Glomerular visceral epithelial cell (primary cell): ENCODE data around the gene CDK17.
A peak's percentile ranks its signal among the peaks of the same experiment; 100 is the strongest.
"Not testable (repeated sequence)": the region's sequence is repeated elsewhere in the genome, so short reads cannot be mapped to it uniquely, and the experiment has no call there.

ENCODE experiments used
- DNase-seq: peaks from one replicate; pipeline ENCODE4 v3.0.0-alpha.2; 2016; ENCODE audit errors: extremely low spot score

The CDK17 gene

GRCh38 chr12:96315741-96316481 is 84.3 kb downstream of the CDK17 start:
- DNase-seq: not testable (repeated sequence)

- no peak for DNase-seq
These were observed 85.5 kb downstream of the CDK17 start for GRCh38 chr12:96314723-96315122.

GRCh38 chr12:96313606-96314005 is 86.6 kb downstream of the CDK17 start:
- DNase-seq: no peak

GRCh38 chr12:96311191-96311590 is 89.0 kb downstream of the CDK17 start:
- no peak for DNase-seq

- DNase-seq: no peak
These were observed 90.2 kb downstream of the CDK17 start for GRCh38 chr12:96310067-96310466.

- no peak for DNase-seq
These were observed 91.4 kb downstream of the CDK17 start for GRCh38 chr12:96308881-96309280.

GRCh38 chr12:96305665-96306064 is 94.6 kb downstream of the CDK17 start:
- DNase-seq: no peak

GRCh38 chr12:96303653-96304052 is 96.6 kb downstream of the CDK17 start:
- no peak for DNase-seq

GRCh38 chr12:96302687-96303310 is 97.4 kb downstream of the CDK17 start:
- DNase-seq: no peak

- DNase-seq: no peak
These were observed 98.5 kb downstream of the CDK17 start for GRCh38 chr12:96301732-96302131.

- DNase-seq: no peak
These were observed 100.2 kb downstream of the CDK17 start for GRCh38 chr12:96300064-96300463.

GRCh38 chr12:96297504-96297903 is 102.7 kb downstream of the CDK17 start:
- no peak for DNase-seq

GRCh38 chr12:96295532-96296160 is 104.6 kb downstream of the CDK17 start:
- no peak for DNase-seq

GRCh38 chr12:96294831-96295230 is 105.4 kb downstream of the CDK17 start:
- peak; percentile 15 for DNase-seq

GRCh38 chr12:96293093-96293492 is 107.1 kb downstream of the CDK17 start:
- no peak for DNase-seq

- DNase-seq: no peak
These were observed 111.2 kb downstream of the CDK17 start for GRCh38 chr12:96289067-96289466.

GRCh38 chr12:96285158-96285557 is 115.1 kb downstream of the CDK17 start:
- no peak for DNase-seq

- no peak for DNase-seq
These were observed 125.9 kb downstream of the CDK17 start for GRCh38 chr12:96274331-96274730.

- DNase-seq: no peak
These were observed 128.6 kb downstream of the CDK17 start for GRCh38 chr12:96271469-96272199.

GRCh38 chr12:96266238-96266637 is 134.0 kb downstream of the CDK17 start:
- no peak for DNase-seq

- no peak for DNase-seq
These were observed 134.4 kb downstream of the CDK17 start for GRCh38 chr12:96265836-96266235.

GRCh38 chr12:96265400-96265799 is 134.8 kb downstream of the CDK17 start:
- no peak for DNase-seq
